K562 (cell line): ENCODE measurements around the gene TMEM87B. TPM values are rescaled to one million over a fixed set of nuclear protein-coding genes. Genes with fewer than 3 reads are reported as not detected.

ENCODE experiments used
- ATAC-seq: fragments of 200-7000 bp; cut with Tn5 transposase; 3 replicates; pipeline ENCODE4 v1.9.1; 2020; ENCODE audit warnings: moderate library complexity
- BruUV-seq: library from RNA; stranded (reverse); fragments of 400-500 nt; replicated peaks from 2 replicates; lab custom pipeline; 2021; lab: Mats Ljungman, UMichigan
- CTCF ChIA-PET: fragments of 300-600 bp; formaldehyde crosslinking; extraction: SDS; loops from one replicate; lab custom pipeline; 2021; ENCODE audit warnings: low intra/inter-chr PET ratio; lab: Yijun Ruan, JAX
- POLR2A ChIA-PET: fragments of 300-600, 350-650 bp; sonication (Branson Sonifier 250); formaldehyde crosslinking; extraction: SDS; loops from one replicate; lab custom pipeline; 2021; ENCODE audit warnings: antibody characterized with exemption, inconsistent platforms; lab: Yijun Ruan, JAX
- DNase-seq, 4 experiments: peaks; one replicate each; pipeline versions ENCODE4 v3.0.0 to v3.0.0-alpha.2; 2011 to 2018; ENCODE audit warnings: low spot score in 3 of 4, mixed read lengths in 3 of 4; ENCODE audit errors: extremely low read depth in 1 of 4
- FAIRE-seq: peaks from 2 replicates; lab custom pipeline; 2011; peaks lifted over from hg19 to GRCh38; lab: Jason Lieb, UNC
- H2AFZ ChIP-seq: 2 replicates; pipeline ENCODE4 v1.6.0; 2011; ENCODE audit warnings: low read depth, low read length, control low read depth, inconsistent platforms
- H3K27ac ChIP-seq: fragments of 200-600 bp; 3 replicates; pipeline ENCODE4 v1.8.0; 2011; ENCODE audit warnings: low read depth, mild to moderate bottlenecking, control low read depth, inconsistent platforms, low read length, moderate library complexity, mixed read lengths; ENCODE audit errors: extremely low read depth
- H3K27me3 ChIP-seq, 2 experiments: fragments of 300-600 bp in 1 of 2; 2 replicates in 1 of 2; 3 replicates in 1 of 2; pipeline versions ENCODE4 v1.6.0 to v1.8.0; 2011; ENCODE audit warnings: inconsistent platforms in 2 of 2, low read length in 2 of 2, mild to moderate bottlenecking in 1 of 2, mixed read lengths in 1 of 2, moderate library complexity in 1 of 2; ENCODE audit not compliant: control insufficient read depth in 2 of 2, insufficient read depth in 2 of 2
- H3K36me3 ChIP-seq: fragments of 300-600 bp; 3 replicates; pipeline ENCODE4 v1.8.0; 2011; ENCODE audit warnings: mild to moderate bottlenecking, low read length, inconsistent platforms; ENCODE audit not compliant: control insufficient read depth, insufficient read depth
- H3K4me1 ChIP-seq, 2 experiments: fragments of 200-600 bp in 1 of 2; replicated peaks in 1 of 2; 2 replicates in 1 of 2; 3 replicates in 1 of 2; pipeline versions ENCODE4 v1.5.1 to v1.8.0; 2011; ENCODE audit warnings: inconsistent platforms in 2 of 2, low read length in 2 of 2, mild to moderate bottlenecking in 1 of 2, mixed read lengths in 1 of 2, moderate library complexity in 1 of 2; ENCODE audit not compliant: control insufficient read depth in 2 of 2, insufficient read depth in 2 of 2
- H3K4me2 ChIP-seq: 2 replicates; pipeline ENCODE4 v1.6.1; 2011; ENCODE audit warnings: low read length, control low read depth, inconsistent platforms, mixed read lengths; ENCODE audit not compliant: insufficient read depth
- H3K4me3 ChIP-seq: fragments of 200-600 bp; sonication (generic), shearing (Covaris generic); 2 replicates; pipeline ENCODE4 v1.5.1; 2016; ENCODE audit warnings: control low read depth, inconsistent platforms
- H3K79me2 ChIP-seq: fragments of 200-600 bp; 3 replicates; pipeline ENCODE4 v1.8.0; 2011; ENCODE audit warnings: low read length, inconsistent platforms; ENCODE audit not compliant: control insufficient read depth, insufficient read depth
- H3K9ac ChIP-seq, 2 experiments: 2 replicates each; pipeline versions ENCODE4 v1.6.0 to v1.6.1; 2011; ENCODE audit warnings: low read depth in 2 of 2, low read length in 2 of 2, control low read depth in 1 of 2, inconsistent platforms in 1 of 2, mild to moderate bottlenecking in 1 of 2, mixed read lengths in 1 of 2; ENCODE audit not compliant: insufficient read depth in 1 of 2
- H3K9me1 ChIP-seq: one replicate; pipeline ENCODE4 v1.6.0; 2011; ENCODE audit warnings: inconsistent platforms, mild to moderate bottlenecking, low read length, moderate library complexity; ENCODE audit not compliant: control insufficient read depth, insufficient read depth
- H3K9me3 ChIP-seq: replicated peaks from 2 replicates; pipeline ENCODE4 v1.5.1; 2011; ENCODE audit warnings: low read depth, low read length, inconsistent platforms; ENCODE audit not compliant: control insufficient read depth, insufficient read depth
- H4K20me1 ChIP-seq: replicated peaks from 2 replicates; pipeline ENCODE4 v1.6.1; 2011; ENCODE audit warnings: low read length, inconsistent platforms, mixed read lengths; ENCODE audit not compliant: control insufficient read depth, insufficient read depth
- ZNF263 ChIP-seq: sonication (generic); formaldehyde crosslinking; IDR thresholded peaks from 2 replicates; pipeline ENCODE4 v1.8.0; 2022; ENCODE audit warnings: mild to moderate bottlenecking, missing genetic modification reagents, borderline replicate concordance
- WGBS: fragments of 100-300 bp; shearing (Covaris generic); methylation state at CpG from one replicate; pipeline ENCODE4 v1.1.6; 2016; ENCODE audit warnings: low coverage, mixed read lengths; ENCODE audit not compliant: insufficient coverage; ENCODE audit errors: missing lambda C conversion rate; 5-methylcytosine and 5-hydroxymethylcytosine counted together
- in situ Hi-C: fragments of 300-500 bp; cut with MboI; formaldehyde crosslinking; loops from 4 replicates; pipeline ENCODE4 v1.15.0; 2018; ENCODE audit warnings: inconsistent platforms, mixed read lengths
- intact Hi-C: fragments of 100-400 bp; cut with micrococcal nuclease; formaldehyde crosslinking; loops from 2 replicates; pipeline ENCODE4 v1.14.2; 2022
- polyA plus RNA-seq, 8 experiments: library from polyadenylated mRNA; depleted of rRNA in 4 of 8; stranded (reverse) in 5 of 8; unstranded in 3 of 8; fragments of >200 nt; fragmentation: Nextera tagmentation in 2 of 8; fragmentation: Illumina TruSeq in 1 of 8; extraction: Ambion mirVana in 2 of 8; extraction: Trizol in 1 of 8; gene quantifications; 2 replicates each; pipeline versions ENCODE4 v1.2.1 to v1.2.3, GENCODE V29; 2011 to 2014; ENCODE audit warnings: inconsistent platforms in 1 of 8, missing spikeins in 1 of 8
- total RNA-seq, 7 experiments: library from RNA; depleted of rRNA in 6 of 7; stranded (reverse); fragments of >200 nt in 6 of 7; fragmentation: Illumina TruSeq in 2 of 7; extraction: Trizol in 2 of 7; gene quantifications; 2 replicates each; pipeline versions ENCODE4 v1.2.1 to v1.2.3, GENCODE V29; 2011 to 2021; ENCODE audit warnings: low replicate concordance in 1 of 7
- TF ChIP-seq, protein P1 (sequence below): fragments of 450-650 bp; IDR thresholded peaks from 2 replicates; pipeline ENCODE4 v1.6.1; 2018; ENCODE audit not compliant: partially characterized antibody

TMEM87B gene
- total and polyA plus RNA-seq, 9 of the 15 experiments (the other 6 are each of a cell fraction or from before 2014, with no cell fraction given) = 3.7 to 17.1 (median 11.0) TPM

DNA sequence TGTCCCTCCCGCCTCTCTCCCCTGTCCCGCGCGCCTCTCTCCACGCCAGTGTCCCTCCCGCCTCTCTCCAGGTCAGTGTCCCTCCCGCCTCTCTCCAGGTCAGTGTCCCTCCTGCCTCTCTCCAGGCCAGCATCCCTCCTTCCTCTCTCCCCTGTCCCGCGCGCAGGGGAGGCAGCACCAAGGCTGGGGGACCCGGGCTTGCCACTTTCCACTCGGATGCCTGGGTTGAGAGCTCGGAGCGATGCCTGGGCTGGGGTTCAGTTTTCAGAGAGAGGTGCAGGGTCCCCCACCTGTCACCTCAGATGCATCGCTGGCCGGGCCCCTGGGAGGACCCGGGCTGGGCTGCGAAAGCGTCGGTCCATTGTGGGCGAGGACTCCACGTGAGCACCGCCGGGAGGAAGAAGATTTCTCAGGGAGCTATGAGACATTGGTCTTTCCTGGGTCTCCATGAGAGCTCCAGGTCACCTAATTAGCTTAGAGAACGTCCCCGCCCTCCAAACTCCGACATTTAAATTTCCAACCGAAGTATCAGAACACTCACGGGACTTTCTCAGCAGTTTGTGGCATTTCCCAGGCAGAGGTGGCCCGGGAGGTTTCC, 85.2 kb downstream of the TMEM87B start:
- no peak overlapping the region for H3K4me2 ChIP-seq
- WGBS = 14% methylated on average over 30 of the region's 30 CpGs
- no peak overlapping the region for H3K4me3 ChIP-seq

More for the DNA sequence above, 85.2 kb downstream of the TMEM87B start:
- TF ChIP-seq, protein P1, sequence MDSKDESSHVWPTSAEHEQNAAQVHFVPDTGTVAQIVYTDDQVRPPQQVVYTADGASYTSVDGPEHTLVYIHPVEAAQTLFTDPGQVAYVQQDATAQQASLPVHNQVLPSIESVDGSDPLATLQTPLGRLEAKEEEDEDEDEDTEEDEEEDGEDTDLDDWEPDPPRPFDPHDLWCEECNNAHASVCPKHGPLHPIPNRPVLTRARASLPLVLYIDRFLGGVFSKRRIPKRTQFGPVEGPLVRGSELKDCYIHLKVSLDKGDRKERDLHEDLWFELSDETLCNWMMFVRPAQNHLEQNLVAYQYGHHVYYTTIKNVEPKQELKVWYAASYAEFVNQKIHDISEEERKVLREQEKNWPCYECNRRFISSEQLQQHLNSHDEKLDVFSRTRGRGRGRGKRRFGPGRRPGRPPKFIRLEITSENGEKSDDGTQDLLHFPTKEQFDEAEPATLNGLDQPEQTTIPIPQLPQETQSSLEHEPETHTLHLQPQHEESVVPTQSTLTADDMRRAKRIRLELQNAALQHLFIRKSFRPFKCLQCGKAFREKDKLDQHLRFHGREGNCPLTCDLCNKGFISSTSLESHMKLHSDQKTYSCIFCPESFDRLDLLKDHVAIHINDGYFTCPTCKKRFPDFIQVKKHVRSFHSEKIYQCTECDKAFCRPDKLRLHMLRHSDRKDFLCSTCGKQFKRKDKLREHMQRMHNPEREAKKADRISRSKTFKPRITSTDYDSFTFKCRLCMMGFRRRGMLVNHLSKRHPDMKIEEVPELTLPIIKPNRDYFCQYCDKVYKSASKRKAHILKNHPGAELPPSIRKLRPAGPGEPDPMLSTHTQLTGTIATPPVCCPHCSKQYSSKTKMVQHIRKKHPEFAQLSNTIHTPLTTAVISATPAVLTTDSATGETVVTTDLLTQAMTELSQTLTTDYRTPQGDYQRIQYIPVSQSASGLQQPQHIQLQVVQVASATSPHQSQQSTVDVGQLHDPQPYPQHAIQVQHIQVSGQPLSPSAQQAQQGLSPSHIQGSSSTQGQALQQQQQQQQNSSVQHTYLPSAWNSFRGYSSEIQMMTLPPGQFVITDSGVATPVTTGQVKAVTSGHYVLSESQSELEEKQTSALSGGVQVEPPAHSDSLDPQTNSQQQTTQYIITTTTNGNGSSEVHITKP = no peak
- TF ChIP-seq ZNF263 (CRISPR knock-in tag) = peak; percentile 81
- ChIA-PET POLR2A (no interaction called here), CTCF (no interaction called here)
- H3K9me3 ChIP-seq = no peaks in the 10 kb centered on the region
- no peaks in the 10 kb centered on the region for H3K79me2 ChIP-seq
- H4K20me1 ChIP-seq = no peaks in the 10 kb centered on the region
- intact Hi-C loops = no loop called here
- H3K9ac ChIP-seq = no peak overlapping the region
- H3K27me3 ChIP-seq = peaks cover 33 to 48% of the 10 kb centered on the region in 2 experiments; a peak in 4 of 5 replicates
- H3K36me3 ChIP-seq = no peaks in the 10 kb centered on the region
- no peaks in the 10 kb centered on the region for H3K9me1 ChIP-seq
- peaks cover 0 to 10% of the 10 kb centered on the region in 2 experiments; a peak in 3 of 5 replicates for H3K4me1 ChIP-seq
- BruUV-seq = no TSS peak
- H2AFZ ChIP-seq = no peak overlapping the region
- FAIRE-seq (no peak), ATAC-seq (no peak), DNase-seq (no peak)
- in situ Hi-C loops = no loop called here
- H3K27ac ChIP-seq = no peak overlapping the region
